Activated CD4-positive, alpha-beta T cell treated with anti-CD3 and anti-CD28 coated beads for 24 hours (primary cell): ENCODE measurements around the gene LINC00237.

ENCODE experiments used
- DNase-seq, 2 donors: peaks; one replicate each; pipeline ENCODE4 v3.0.0-alpha.2; 2020; ENCODE audit warnings: low read depth in 2 of 2

Gene LINC00237

DNA sequence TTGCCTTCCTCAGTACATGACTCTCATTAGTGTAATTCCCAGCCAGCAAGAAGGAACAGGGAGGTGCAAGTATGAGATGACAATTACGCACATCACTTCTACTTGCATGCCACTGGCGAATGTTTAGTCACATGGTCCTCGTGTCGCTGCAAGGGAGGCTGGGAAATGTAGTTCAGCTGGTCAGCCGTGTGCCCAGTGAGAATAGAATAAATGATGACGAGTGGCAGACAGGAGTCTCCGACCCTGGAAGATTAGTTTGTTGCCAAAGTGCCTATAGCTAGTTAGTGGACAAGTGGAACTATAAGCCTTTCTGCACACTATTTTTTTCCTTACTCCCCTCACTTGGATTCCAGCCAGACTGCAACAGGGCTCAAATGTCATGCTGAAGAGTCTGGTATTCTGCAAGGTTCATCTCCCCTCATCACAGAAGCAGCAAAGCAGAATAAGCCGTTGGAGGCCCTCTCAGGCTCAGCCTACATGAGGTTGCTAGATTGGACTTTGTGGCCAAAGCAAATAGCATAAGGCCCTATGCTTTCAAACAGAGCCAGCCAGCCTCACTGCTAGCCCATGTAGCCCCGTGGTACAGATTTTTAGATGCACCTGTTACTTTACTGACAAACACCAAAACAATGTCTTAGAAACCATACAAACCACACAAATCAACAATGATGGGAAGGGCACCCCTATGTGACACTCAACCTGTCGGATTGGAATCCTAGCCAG, 9.7 kb downstream of the LINC00237 start:
- no peak for DNase-seq

DNA sequence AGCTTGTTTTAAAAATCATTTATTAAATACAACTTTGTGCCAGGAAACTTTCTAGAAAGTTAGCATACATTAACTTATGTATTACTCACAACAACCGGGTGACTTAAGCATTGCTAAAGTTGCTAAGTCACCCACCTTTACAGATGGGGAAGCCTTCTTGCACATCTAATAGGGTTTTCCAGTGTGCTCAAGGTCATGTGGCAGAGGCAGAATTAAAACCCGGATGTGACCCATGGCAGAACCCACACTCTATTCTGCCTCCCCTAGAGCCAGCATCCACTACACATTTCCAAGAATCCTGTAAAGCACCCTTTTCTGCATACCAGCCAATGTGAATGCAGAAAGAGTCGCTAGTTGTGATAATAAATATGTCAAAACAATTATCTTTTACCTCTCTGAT, 13.4 kb downstream of the LINC00237 start:
- DNase-seq: no peak

- DNase-seq: no peak
Observed at GRCh38 chr20:21090721-21091120, 15.4 kb downstream of the LINC00237 start.

GRCh38 chr20:21090111-21090618, 16.0 kb downstream of the LINC00237 start:
- no peak for DNase-seq

GRCh38 chr20:21089391-21089790, 16.8 kb downstream of the LINC00237 start:
- no peak for DNase-seq

DNA sequence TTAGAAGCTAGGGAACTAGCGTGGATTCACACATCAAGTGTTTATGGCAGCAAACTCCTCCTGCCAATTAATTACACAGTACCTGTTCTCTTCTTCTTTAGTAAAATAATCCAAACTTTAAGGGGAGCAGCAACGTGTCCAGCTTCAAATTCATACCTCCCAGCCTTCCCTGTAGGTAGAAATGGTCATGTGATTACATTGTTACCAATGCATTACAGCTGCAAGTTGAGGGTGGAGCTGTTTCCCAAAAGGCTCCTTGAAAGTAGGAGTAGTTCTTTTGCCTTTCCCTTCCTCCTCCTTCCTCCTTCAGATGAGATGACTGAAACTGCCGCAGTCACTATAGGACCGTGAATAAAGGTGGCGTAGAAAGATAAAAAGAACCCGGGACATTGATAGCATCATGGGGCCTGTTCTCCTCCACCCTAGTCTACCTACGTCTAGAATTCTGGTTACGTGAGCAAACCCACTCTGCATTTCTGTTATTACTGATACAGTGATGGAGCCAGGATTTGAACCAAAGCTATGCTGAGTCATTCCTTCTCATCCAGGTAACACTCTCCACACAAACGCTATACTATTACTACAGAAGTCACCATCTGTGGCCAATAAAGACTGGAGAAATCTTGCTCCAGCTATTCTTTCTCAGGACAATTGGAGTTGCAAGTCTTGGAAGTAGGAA, 18.2 kb downstream of the LINC00237 start:
- DNase-seq: no peak

DNA sequence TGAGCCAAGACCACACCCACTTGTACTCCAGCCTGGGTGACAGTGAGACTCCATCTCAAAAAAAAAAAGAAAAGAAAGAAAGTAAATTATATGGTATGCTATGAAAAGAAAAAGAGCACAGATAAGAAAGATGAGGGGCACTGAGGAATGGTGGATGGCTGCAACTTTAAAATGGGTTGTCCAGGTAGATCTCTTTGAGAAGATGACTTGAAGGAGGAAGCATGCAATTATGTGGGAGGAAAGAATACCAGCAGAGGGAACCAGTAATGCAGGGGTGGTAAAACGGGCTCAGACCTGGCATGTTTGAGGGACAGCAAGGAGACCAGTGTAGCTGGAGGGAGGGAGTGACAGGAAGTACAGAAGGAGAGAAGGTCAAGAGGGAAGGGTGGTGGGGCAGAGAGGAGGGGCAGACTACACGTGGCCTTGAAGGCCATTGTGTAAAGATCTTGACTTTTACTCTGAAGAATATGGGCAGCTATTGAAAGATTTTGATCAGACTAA, 22.3 kb downstream of the LINC00237 start:
- DNase-seq: no peak

DNA sequence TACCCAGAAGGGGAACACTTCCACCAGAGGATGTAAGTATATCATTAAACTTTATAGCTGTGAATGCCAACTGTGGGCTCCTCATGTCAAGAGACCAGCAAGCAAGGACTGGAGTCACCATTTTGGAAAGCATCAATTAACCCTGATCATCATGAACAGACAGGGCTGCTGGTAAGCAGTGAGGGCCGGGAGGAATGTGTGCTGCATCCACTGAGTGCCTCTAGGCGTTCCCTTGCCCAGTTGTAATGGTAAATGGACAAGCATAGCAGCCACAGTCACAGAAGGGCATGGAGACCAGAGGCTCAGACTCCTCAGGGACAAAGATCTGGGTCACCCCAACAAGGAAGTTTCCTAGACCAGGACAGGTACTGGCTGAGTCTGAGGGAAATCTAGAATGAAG, 23.6 kb downstream of the LINC00237 start:
- DNase-seq: no peak

DNA sequence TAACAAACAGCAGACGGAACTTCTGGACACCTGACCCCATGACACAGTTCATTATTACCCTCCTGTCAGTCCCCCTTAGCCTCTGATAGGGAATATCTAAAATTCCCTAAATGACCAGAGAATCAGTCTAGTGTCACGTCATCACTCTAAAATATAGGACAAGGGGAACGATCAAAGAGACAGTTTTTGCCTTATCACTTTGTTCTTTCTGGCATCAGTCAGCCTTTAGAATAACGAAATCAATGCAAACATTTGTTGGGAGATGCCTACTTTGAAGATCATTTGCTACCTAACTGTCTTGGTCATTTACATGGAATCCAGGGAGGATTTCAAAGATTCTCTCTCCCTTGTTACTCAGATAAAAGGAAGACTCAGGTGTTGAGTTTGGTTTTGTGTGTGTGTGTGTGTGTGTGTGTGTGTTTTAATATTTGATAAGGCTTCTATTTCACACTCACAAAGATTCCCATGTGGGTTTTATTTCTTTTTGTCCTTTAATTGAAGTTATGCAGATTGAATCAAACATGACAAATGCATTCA, 28.3 kb downstream of the LINC00237 start:
- DNase-seq: no peak

GRCh38 chr20:21076073-21076472, 30.1 kb downstream of the LINC00237 start:
- DNase-seq: no peak

DNA sequence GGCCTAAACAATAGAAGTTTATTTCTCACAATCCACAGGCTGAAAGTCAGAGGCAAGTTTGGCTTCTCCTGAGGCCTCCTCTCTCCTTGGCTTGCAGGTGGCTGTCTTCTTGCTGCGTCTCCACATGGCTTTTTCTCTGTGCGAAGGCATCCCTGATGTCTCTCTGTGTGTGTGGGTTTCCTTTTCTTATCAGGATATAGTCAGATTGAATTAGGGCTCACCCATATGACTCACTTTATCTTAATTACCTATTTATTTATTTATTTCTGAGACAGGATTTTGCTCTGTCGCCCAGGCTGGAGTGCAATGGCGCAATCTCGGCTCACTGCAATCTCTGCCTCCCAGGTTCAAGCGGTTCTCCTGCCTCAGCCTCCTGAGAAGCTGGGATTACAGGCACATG, 30.7 kb downstream of the LINC00237 start:
- DNase-seq: no peak

DNA sequence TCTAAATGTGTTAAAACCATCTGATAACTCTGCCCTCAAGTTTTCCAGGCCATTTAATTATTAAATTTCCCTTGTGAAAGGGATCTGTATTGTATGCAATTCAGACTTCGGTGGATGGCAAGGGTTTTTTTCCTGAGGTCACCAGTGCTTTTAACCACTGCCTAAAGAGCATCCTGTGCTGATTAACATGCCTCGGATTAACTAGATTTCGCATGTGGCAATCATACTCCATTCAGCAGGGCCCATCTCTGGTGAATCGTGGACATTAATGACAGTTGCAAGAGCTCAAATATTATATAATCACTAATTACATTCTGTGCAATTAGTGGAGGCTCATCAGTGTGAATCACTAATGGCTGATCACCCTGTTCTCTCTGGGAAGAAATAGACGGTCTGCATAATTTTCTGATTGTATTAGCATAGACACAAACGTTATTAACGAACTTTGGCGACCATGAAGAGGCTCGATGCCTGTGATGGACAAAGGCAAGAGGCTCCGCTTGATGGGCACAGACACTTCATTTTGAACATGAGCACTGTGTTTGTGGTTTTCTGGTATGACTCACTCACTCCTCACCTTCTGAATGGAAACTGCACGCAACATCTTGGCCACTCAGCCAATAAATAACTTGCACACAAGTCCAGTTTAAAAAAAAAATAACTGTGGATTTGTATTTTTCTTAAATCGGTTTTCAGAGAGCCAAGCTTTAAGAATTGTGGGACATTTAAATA, 31.4 kb downstream of the LINC00237 start:
- no peak for DNase-seq

DNA sequence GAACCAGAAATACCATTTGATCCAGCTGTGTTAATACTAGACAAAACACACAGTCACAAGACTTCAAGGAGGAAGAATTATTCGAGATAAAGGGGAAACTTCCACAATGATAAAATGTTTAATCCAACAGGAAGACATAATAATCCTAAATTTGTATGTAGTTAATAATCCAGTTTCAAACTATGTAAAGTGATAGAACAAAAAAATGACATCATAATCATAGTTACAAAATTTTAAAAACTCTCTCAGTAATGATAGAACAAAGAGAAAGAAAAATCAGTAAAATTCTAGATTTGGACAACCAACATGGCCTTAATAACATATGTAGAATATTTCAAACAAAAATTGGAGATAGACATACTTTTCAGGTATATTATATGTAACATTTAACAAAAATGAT, 38.9 kb downstream of the LINC00237 start:
- DNase-seq: no peak

DNA sequence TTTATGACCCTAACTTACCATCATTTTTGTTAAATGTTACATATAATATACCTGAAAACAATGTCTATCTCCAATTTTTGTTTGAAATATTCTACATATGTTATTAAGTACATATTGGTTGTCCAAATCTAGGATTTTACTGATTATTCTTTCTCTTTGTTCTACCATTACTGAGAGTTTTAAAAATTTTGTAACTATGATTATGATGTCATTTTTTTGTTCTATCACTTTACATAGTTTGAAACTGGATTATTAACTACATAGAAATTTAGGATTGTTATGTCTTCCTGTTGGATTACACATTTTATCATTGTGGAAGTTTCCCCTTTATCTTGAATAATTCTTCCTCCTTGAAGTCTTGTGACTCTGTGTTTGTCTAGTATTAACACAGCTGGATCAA, 41.2 kb downstream of the LINC00237 start:
- no peak for DNase-seq

GRCh38 chr20:21063276-21063675, 42.9 kb downstream of the LINC00237 start:
- no peak for DNase-seq

- no peak for DNase-seq
Observed at GRCh38 chr20:21053002-21053762, 53.0 kb downstream of the LINC00237 start.

DNA sequence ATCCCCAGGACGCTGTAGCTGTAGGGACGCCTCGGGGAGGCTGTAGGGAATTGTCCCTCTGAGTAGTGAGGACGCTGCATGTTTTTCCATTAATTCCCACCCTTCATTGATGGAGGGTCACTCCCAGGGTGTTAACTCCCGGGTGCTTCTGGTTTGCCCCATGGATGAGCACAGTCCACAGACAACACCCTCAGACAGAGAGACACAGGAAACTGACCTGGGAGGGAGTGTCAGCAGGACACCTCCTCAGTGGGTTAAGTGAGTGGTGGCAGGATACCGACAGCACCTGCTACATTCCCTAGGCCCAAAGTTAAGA, 53.5 kb downstream of the LINC00237 start:
- DNase-seq: no peak

- no peak for DNase-seq
Observed at GRCh38 chr20:21052241-21052640, 53.9 kb downstream of the LINC00237 start.

DNA sequence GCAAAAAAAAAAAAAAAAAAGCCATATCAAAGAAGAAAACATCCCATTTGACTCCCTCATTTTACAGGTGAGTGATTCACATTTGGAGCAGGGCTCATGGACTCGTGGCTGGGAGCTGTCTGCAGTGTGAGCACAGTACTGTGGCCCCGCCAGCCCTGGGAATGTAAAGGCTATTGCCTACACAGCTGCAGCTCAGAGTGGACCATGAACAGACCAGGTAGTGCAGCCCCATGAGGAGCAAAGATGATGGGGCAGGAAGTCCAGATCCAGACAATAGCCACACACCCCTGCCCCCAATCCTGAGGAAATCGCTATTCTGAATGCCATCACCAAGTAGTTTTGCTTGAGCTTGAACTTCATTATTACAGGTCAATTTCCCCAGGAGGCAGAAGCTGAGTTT, 55.4 kb downstream of the LINC00237 start:
- no peak for DNase-seq

- DNase-seq: no peak
Observed at GRCh38 chr20:21049305-21049828, 56.8 kb downstream of the LINC00237 start.

DNA sequence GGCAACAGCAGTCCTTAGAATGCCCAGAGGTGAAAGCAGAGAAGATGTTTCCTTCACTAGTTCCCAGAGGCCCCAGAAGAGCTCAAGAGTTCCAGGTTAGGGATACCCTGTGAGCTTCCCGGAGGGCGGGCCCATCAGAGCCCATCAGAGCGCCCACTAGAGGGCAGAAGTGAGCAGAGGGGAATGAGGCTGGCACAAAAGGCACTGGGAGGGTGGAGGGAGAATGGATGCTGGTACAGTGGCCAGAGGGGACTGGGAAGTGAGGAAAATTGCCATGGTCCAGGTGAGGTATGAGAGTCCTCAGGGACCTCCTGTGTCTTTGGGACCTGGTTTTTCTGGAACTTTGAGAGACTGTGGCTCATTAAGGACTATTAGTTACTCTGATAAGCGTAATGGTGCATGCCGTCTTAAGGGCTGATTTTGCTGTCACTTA, 57.3 kb downstream of the LINC00237 start:
- DNase-seq: peak; percentile 23 to 55
